Stimulated activated CD8-positive, alpha-beta memory T cell treated with anti-CD3 and anti-CD28 coated beads, Interleukin-12 subunit alpha, Interleukin-12 subunit beta, amount 100 ng/mL, for 4 hours (primary cell): ENCODE data around the gene PLCB4.

Experiments
- DNase-seq: peaks from one replicate; pipeline ENCODE4 v3.0.0-alpha.2; 2020; ENCODE audit warnings: low read depth

Gene PLCB4

DNA sequence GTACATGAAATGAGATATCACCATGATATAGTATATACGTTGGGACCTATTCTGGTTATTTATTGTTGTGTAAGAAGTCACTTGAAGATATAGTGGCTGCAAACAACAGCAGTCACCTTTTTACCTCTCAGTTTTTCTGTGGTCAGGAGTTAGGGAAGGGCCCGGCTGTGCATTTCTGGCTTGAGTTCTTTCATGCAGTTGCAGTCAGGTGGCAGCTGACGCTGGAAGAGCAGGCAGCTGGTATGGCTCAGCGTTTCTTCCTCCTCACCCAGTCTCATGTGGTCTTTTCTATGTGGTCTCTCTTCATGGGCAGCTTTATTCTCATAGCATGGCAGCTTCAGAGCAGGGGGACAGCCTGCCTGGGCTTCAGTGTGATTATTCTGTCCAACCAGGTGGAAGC is 154.4 kb downstream of the PLCB4 start:
- DNase-seq: no peak

- no peak for DNase-seq
These were observed 157.0 kb downstream of the PLCB4 start for GRCh38 chr20:9225879-9226278.

GRCh38 chr20:9227896-9228615 is 159.2 kb downstream of the PLCB4 start:
- DNase-seq: no peak

- no peak for DNase-seq
These were observed 160.0 kb downstream of the PLCB4 start for GRCh38 chr20:9228774-9229450.

DNA sequence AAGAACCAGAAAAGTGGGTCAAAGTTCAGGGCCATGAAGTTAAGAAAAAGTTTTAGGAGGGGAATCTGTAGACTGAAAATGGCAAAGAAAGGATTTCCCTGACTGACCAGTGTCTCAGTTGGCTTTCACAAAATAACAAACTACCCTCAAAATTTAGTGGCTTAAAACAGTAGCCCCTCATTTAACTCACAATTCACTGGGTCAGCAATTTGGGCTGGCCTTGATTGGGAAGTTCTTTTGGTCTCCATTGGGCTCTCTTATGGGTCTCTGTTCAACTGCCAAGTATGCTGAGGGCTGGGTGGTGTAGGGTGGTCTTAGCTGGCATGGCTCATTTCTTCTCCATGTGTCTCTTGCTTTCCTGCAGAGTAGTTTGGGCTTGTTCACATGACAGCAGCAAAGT is 161.5 kb downstream of the PLCB4 start:
- no peak for DNase-seq

DNA sequence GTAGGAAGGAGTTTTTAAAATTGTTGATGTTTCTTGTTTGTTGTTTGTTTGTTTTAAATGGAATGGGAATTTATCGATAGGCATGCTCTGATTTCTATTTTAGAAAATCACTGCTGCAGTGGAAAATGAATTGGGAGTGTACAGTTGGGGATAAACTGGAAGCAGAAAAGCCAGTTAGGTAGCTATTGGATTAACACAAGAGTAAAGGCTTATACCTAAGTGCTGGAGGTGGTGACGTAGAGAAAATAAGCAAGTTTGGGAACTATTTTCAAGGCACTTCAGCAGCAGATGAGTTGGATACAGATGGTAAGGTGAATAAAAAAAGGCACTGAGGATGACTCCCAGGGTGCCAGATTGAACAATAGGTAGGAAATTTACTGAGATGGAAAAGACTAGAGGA is 164.9 kb downstream of the PLCB4 start:
- no peak for DNase-seq

- no peak for DNase-seq
These were observed 166.6 kb downstream of the PLCB4 start for GRCh38 chr20:9235518-9235917.

DNA sequence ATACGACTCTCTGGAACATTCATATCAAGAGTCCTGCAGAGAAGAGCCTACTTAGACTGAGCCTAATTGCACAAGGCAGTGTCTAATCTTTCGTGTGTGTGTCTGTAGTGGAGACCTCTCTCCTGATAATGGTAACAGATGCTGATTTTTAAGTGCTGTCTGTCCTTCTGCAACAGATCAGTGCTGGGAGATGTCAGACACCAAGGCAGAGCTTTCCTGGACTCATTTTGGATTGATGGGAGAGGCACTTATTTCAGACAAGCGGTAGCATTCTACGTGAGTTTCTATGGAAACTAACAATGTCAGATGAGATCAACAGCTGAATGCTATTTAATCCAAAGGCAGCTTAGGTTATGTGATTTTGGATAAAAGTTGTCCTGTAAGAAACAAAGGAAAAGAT is 167.6 kb downstream of the PLCB4 start:
- no peak for DNase-seq

DNA sequence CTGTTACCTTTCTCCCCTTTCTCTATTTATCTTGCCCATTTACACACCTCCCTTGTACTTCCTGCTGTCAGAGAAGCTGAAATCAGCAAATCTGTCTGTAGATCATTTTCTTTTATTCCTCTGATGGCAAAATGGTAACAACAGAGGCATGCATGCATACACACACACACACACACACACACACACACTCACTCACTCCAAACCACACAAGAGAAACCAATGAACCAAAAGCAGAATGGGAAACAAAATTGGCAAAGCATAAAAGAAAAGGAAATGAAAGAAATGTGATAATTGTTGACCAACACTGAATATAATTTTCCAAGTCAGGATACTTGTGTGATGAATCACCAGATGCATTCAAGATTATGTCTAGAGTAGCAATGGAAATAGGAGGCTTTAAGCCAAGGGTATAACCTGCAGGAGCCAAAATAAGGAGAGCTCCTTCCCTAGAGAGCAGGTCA is 172.4 kb downstream of the PLCB4 start:
- DNase-seq: no peak

DNA sequence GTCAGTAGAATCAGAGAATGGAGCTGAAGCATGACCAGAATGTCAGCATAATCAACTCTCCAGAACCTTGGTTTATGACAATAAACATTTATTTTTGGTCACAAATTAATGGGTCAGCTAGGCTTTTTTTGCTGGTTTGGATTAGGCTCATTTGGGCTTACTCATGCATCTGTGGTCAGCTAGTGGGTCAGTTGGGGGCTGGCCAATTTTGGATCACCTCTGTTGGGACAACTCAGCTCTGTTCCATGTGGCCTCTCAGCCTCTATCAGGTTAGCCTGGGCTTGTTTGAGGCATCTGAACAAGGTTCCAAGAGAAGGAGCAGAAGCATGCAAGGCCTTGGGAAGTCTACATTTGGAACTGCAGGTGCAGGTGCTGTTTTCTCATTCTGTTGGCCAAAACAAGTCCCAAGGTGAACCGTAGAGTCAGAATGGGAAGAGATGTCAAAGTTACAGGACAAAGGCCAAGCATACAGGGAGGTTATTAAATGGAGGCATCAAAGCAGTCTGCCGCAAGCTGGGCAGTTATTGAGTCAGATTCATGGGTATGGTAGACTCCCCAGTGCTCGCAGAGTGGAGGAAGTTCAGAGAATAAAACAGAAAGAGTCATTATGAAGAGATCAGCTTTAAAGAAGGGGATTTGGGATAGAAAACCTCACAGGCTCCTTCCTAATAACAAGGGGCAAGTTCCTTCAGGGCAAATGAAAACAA is 173.0 kb downstream of the PLCB4 start:
- no peak for DNase-seq

- no peak for DNase-seq
These were observed 175.1 kb downstream of the PLCB4 start for GRCh38 chr20:9243986-9244385.

DNA sequence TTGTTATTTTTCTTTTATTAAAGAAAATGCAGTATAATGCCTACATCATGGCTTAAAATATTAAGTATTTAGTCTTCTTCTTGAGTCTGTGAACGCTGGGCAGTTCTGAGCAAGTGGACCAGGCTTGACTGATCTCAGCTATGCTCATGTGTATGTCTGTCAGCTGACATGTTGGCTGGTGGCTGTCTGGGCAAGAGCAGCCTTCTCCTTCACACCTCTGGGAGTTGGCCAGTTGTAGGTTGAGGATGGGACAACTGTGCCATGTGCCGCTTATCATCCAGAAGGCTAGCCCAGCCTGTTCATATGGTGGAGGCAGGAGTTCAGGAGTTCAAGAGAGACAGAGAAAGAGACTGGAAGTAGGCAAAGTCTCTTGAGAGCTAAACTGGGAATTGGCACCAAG is 175.9 kb downstream of the PLCB4 start:
- no peak for DNase-seq

DNA sequence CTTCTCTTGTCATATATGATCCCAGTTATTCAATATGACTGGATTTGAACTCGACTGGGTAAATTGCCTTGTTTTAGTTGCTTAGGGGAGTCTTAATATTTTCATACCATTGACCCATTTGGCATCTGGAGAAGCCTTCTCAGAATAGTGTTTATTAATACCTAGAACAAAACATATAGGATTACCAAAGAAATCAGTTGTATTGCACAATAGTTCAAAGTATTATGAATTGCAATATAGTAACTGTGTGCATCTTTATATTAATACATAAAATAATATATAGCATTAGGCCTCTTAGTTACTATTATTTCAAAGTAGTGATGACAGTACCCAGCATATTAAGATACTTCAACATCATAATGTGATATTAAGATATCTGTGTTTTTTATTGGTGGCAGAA is 177.8 kb downstream of the PLCB4 start:
- DNase-seq: no peak

- no peak for DNase-seq
These were observed 181.6 kb downstream of the PLCB4 start for GRCh38 chr20:9250511-9250910.

DNA sequence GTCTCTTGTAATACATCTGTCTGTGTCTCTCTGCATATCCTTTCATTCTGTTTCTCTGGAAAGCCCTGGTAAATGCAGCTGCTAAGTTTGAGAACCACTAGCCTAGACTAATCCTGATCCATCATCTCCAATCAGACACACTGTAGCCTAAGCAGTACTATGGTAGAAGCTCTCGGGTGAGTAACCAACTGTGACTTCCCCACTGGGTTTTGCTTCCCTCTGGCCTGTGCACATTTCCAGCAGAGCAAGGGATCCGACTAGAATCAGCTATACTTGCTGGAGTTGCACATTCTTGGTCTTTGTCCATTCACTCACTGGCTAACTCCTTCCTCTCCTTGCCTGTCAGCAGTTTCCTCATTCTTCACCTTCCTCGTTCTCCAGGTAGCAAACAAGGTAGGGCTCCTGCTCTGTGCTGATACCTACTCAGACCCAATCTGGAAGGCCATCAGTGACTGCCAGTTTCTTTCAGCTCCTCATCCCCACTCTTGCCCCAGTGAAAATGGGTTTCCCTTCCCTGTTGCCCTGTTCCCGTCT is 184.2 kb downstream of the PLCB4 start:
- no peak for DNase-seq

DNA sequence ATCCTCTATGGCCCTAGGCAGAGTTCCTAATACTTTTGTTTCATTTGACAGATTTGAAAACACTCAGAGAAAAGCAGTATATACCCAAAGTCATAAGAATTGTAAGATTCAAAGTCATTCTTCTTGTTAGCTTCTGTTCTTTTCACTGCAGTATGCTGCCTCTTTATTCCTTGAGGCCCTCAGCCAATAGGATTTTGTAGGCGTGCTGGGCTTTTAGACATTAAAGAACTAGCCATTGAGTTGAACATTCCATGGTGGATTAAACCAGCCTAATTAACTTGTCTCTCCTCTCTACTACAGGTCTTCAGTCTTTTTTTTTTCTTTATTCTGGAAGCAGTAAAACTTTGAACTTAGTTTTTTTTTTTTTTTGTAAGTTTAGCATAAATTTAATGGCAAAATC is 186.3 kb downstream of the PLCB4 start:
- no peak for DNase-seq

DNA sequence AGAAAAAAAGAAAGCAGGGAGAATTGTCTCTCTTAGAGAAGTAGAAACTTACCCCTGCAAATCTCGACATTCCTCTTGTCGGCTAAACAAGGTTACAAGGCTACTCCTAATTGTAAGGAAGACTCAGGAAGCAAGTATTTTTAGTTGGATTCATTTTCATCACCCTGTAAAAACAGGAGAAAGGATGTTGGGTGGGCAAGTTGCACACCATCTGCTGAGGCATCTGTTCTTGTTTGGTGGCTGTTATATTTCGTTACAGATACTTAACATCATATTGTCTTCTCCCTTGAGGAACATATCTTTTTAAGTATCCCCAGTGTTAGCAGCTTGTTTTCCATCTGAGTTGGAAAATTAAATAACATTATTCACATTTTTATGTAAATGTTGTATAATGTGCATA is 187.5 kb downstream of the PLCB4 start:
- DNase-seq: no peak

DNA sequence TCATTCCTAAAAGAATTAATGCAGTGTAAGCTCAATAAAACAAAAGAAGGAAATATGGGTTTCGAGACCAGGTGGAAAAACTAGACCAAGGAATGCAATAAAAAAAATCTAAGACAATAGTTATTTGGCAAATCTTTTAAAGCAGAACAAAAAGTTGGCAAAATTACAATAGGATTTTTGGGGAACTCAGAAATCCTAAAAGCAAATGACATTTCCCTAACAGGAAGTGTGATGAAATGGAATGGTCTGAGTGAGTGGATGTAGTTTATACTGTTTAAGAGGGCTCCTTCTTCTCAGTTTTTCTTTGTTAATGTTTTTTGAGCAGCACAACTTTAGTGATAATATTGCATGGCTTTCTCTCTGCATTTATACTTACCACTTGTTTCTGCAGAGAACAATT is 190.0 kb downstream of the PLCB4 start:
- no peak for DNase-seq

DNA sequence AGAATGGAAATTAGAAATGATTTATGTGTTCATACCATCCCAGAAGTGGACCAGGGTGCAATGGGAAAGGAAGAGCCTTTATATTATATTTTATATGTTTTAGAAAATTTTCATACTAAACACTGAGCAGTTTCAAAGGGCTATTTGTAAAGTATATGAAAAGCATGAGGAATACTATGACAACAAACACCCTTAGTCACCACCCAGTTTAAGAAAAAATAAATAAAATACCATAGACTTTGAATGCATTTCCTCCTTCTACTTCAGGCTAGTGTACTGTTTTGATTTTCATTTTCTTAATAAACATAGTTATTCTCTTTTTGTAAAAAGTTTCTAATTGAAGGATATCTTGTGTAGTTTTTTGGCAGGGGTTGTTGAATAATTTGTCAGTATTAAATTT is 191.1 kb downstream of the PLCB4 start:
- DNase-seq: no peak

DNA sequence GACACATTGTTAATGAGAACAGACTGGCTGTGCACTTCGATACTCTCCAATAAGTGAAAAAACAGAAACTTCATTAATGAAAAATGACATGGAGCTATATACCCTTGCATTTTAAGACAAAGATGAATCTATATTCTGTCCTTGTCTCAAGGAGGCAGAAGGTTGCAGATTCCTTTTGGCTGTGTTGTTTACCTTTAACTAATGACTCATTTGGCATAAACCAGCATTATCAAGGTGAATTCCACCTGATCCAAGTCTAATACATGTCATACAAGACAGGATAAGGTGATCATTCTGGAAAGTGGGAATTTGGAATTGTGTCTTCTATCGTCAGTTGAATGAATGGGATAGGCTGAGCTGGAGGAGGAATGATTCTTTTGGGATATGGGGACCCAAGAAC is 192.9 kb downstream of the PLCB4 start:
- DNase-seq: no peak

- DNase-seq: no peak
These were observed 193.8 kb downstream of the PLCB4 start for GRCh38 chr20:9262653-9263194.

- DNase-seq: no peak
These were observed 200.5 kb downstream of the PLCB4 start for GRCh38 chr20:9269280-9269971.
